Keratinocyte (primary cell): ENCODE data around the gene LMTK2. TPM values are rescaled to one million over a fixed set of nuclear protein-coding genes. Genes with fewer than 3 reads are reported as not detected.

ENCODE experiments used
- DNase-seq: peaks from one replicate; pipeline ENCODE4 v3.0.0-alpha.2; 2011; ENCODE audit warnings: low read depth, missing footprints, low spot score
- FAIRE-seq: peaks from 2 replicates; lab custom pipeline; 2011; peaks lifted over from hg19 to GRCh38; lab: Jason Lieb, UNC
- H2AFZ ChIP-seq: 2 replicates; pipeline ENCODE4 v1.6.0; 2012; ENCODE audit warnings: low read length, control low read depth, inconsistent platforms; ENCODE audit not compliant: control insufficient read depth
- H3K27ac ChIP-seq: 2 replicates; pipeline ENCODE4 v1.5.1; 2011; ENCODE audit warnings: low read length; ENCODE audit not compliant: control insufficient read depth, insufficient read depth
- H3K27me3 ChIP-seq: 3 replicates; pipeline ENCODE4 v1.6.0; 2011; ENCODE audit warnings: low read length; ENCODE audit not compliant: control insufficient read depth, insufficient read depth; ENCODE audit errors: extremely low read depth
- H3K36me3 ChIP-seq, 2 experiments: 2 replicates in 1 of 2; 3 replicates in 1 of 2; pipeline ENCODE4 v1.5.1; 2011; ENCODE audit warnings: low read length in 2 of 2, mild to moderate bottlenecking in 1 of 2; ENCODE audit not compliant: control insufficient read depth in 2 of 2, insufficient read depth in 2 of 2; ENCODE audit errors: extremely low read depth in 1 of 2
- H3K4me1 ChIP-seq: 3 replicates; pipeline ENCODE4 v1.5.1; 2011; ENCODE audit warnings: low read length; ENCODE audit not compliant: control insufficient read depth, insufficient read depth; ENCODE audit errors: extremely low read depth
- H3K4me2 ChIP-seq: 3 replicates; pipeline ENCODE4 v1.6.0; 2011; ENCODE audit warnings: low read depth, low read length; ENCODE audit not compliant: control insufficient read depth, insufficient read depth; ENCODE audit errors: extremely low read depth
- H3K4me3 ChIP-seq, 3 experiments: fragments of 200-600 bp in 1 of 3; sonication (generic) in 1 of 3; 2 replicates in 2 of 3; 3 replicates in 1 of 3; pipeline ENCODE4 v1.5.1; 2011 to 2016; ENCODE audit warnings: low read length in 3 of 3, mild to moderate bottlenecking in 3 of 3, control low read depth in 2 of 3, inconsistent platforms in 1 of 3, low read depth in 1 of 3, mixed read lengths in 1 of 3, mixed run types in 1 of 3, moderate library complexity in 1 of 3; ENCODE audit not compliant: control insufficient read depth in 2 of 3, insufficient read depth in 2 of 3; ENCODE audit errors: extremely low read depth in 1 of 3
- H3K79me2 ChIP-seq: 2 replicates; pipeline ENCODE4 v1.6.0; 2012; ENCODE audit warnings: low read length; ENCODE audit not compliant: control insufficient read depth, insufficient read depth
- H3K9ac ChIP-seq: 3 replicates; pipeline ENCODE4 v1.6.0; 2011; ENCODE audit warnings: low read length; ENCODE audit not compliant: control insufficient read depth, insufficient read depth; ENCODE audit errors: extremely low read depth
- H3K9me1 ChIP-seq: 3 replicates; pipeline ENCODE4 v1.6.0; 2011; ENCODE audit warnings: low read length; ENCODE audit not compliant: control insufficient read depth, insufficient read depth; ENCODE audit errors: extremely low read depth
- H3K9me3 ChIP-seq: 2 replicates; pipeline ENCODE4 v1.5.1; 2012; ENCODE audit warnings: low read depth, low read length; ENCODE audit not compliant: control insufficient read depth
- H4K20me1 ChIP-seq: 3 replicates; pipeline ENCODE4 v1.6.0; 2011; ENCODE audit warnings: low read length; ENCODE audit not compliant: control insufficient read depth, insufficient read depth; ENCODE audit errors: extremely low read depth
- CTCF ChIP-seq, 3 experiments: IDR thresholded peaks in 1 of 3; conservative IDR thresholded peaks in 1 of 3; optimal IDR thresholded peaks in 1 of 3; 2 replicates in 2 of 3; 3 replicates in 1 of 3; pipeline versions ENCODE3 to v1.5.1; 2011; ENCODE audit warnings: low read length in 3 of 3, mild to moderate bottlenecking in 3 of 3, moderate library complexity in 2 of 3, control low read depth in 1 of 3, inconsistent platforms in 1 of 3; ENCODE audit not compliant: insufficient read depth in 2 of 3; ENCODE audit errors: extremely low read depth in 1 of 3
- EZH2 ChIP-seq: IDR thresholded peaks from one replicate; pipeline ENCODE4 v1.6.1; 2012; ENCODE audit warnings: inconsistent platforms, mild to moderate bottlenecking, low read length, moderate library complexity
- dilution Hi-C: fragments of 300-500 bp; cut with MboI; formaldehyde crosslinking; loops from one replicate; pipeline ENCODE4 v1.7.0; 2020; ENCODE audit warnings: low sequenced_read_pairs; ENCODE audit not compliant: extremely low pct_ligation_motif_present
- polyA plus RNA-seq, 5 experiments: library from polyadenylated mRNA; depleted of rRNA in 3 of 5; stranded (reverse) in 3 of 5; stranded (forward) in 1 of 5; unstranded in 1 of 5; fragments of >200 nt; gene quantifications; 1 replicate in 1 of 5; 2 replicates in 3 of 5; 3 replicates in 1 of 5; pipeline versions ENCODE4 v1.2.1 to v1.2.3, GENCODE V29; 2011 to 2012; ENCODE audit warnings: missing spikeins in 2 of 5, low read depth in 1 of 5, low replicate concordance in 1 of 5

The LMTK2 gene
- polyA plus RNA-seq, 1 donor (not counting 4 experiments of a cell fraction or from before 2014, with no cell fraction given): 6.6 TPM

- FAIRE-seq: no peak
- H3K79me2 ChIP-seq: no peaks in the 10 kb centered on the region
- no peaks in the 10 kb centered on the region for H3K27me3 ChIP-seq
- peaks cover 0 to 6% of the 10 kb centered on the region in 2 experiments for H3K36me3 ChIP-seq
- H4K20me1 ChIP-seq: no peaks in the 10 kb centered on the region
- H3K9me3 ChIP-seq: no peaks in the 10 kb centered on the region
- no peak overlapping the region for H3K4me2 ChIP-seq
- DNase-seq: no peak
- dilution Hi-C loops: no loop called here
- H3K27ac ChIP-seq: no peak overlapping the region
- H2AFZ ChIP-seq: no peak overlapping the region
- H3K4me3 ChIP-seq: no peak overlapping the region
- no peaks in the 10 kb centered on the region for H3K9me1 ChIP-seq
- H3K4me1 ChIP-seq: no peaks in the 10 kb centered on the region
- no peak overlapping the region for H3K9ac ChIP-seq
- TF ChIP-seq CTCF (optimal IDR thresholded peaks at IDR 0.05 in 1 of 3, IDR thresholded peaks at IDR 0.05 in 1 of 3, conservative IDR thresholded peaks at IDR 0.05 in 1 of 3; ENCODE audit: extremely low read depth in 1 of 3, insufficient read depth in 2 of 3, low read length in 3 of 3) (no peak), EZH2 (no peak)
Measured at GRCh38 chr7:98221611-98222532, 115.2 kb downstream of the LMTK2 start.

- H3K79me2 ChIP-seq: no peaks in the 10 kb centered on the region
- no peaks in the 10 kb centered on the region for H3K27me3 ChIP-seq
- no peaks in the 10 kb centered on the region for H3K4me1 ChIP-seq
- no peak overlapping the region for H3K4me3 ChIP-seq
- no peak overlapping the region for H3K9ac ChIP-seq
- no peak overlapping the region for H3K27ac ChIP-seq
- peaks cover 0 to 3% of the 10 kb centered on the region in 2 experiments for H3K36me3 ChIP-seq
- dilution Hi-C loops: no loop called here
- no peaks in the 10 kb centered on the region for H3K9me1 ChIP-seq
- FAIRE-seq (no peak), DNase-seq (no peak)
- H3K9me3 ChIP-seq: no peaks in the 10 kb centered on the region
- H4K20me1 ChIP-seq: no peaks in the 10 kb centered on the region
- TF ChIP-seq EZH2: no peak
- H3K4me2 ChIP-seq: no peak overlapping the region
- no peak overlapping the region for H2AFZ ChIP-seq
Measured at GRCh38 chr7:98222533-98223195, 116.0 kb downstream of the LMTK2 start.
